H1 (cell line): ENCODE measurements around the gene KCNQ1. TPM values are rescaled to one million over a fixed set of nuclear protein-coding genes. Genes with fewer than 3 reads are reported as not detected.
A peak's percentile ranks its signal among the peaks of the same experiment; 100 is the strongest.

Source experiments
- CTCF ChIA-PET: fragments of 300-600 bp; sonication (Branson Sonifier 250); formaldehyde crosslinking; loops from one replicate; lab custom pipeline; 2021; ENCODE audit not compliant: partially characterized antibody; lab: Charles Lee
- POLR2A ChIA-PET: fragments of 300-600 bp; sonication (Branson Sonifier 250); formaldehyde crosslinking; loops from one replicate; lab custom pipeline; 2021; ENCODE audit warnings: inconsistent platforms; ENCODE audit not compliant: partially characterized antibody; lab: Charles Lee
- DNase-seq, 2 experiments: peaks; one replicate each; pipeline versions ENCODE4 v3.0.0 to v3.0.0-alpha.2; 2010 to 2022; ENCODE audit warnings: low spot score in 2 of 2, low read depth in 1 of 2, mixed read lengths in 1 of 2
- FAIRE-seq: peaks from 2 replicates; lab custom pipeline; 2011; peaks lifted over from hg19 to GRCh38; lab: Jason Lieb, UNC
- H2AFZ ChIP-seq: 2 replicates; pipeline ENCODE4 v1.8.1; 2012; ENCODE audit warnings: low read length, inconsistent platforms
- H2AK5ac ChIP-seq: 2 replicates; pipeline ENCODE4 v1.6.1; 2013; ENCODE audit warnings: low read depth, low read length
- H2BK120ac ChIP-seq: replicated peaks from 2 replicates; pipeline ENCODE3; 2013; ENCODE audit warnings: low read depth, low read length, inconsistent platforms
- H2BK12ac ChIP-seq: 2 replicates; pipeline ENCODE4 v1.6.1; 2013; ENCODE audit warnings: low read depth, low read length
- H2BK15ac ChIP-seq: 2 replicates; pipeline ENCODE4 v1.6.1; 2013; ENCODE audit warnings: low read length
- H2BK20ac ChIP-seq: 2 replicates; pipeline ENCODE4 v1.6.1; 2013; ENCODE audit warnings: low read length
- H2BK5ac ChIP-seq: 2 replicates; pipeline ENCODE4 v1.6.1; 2013; ENCODE audit warnings: low read depth, low read length
- H3K14ac ChIP-seq: 2 replicates; pipeline ENCODE4 v1.6.1; 2013; ENCODE audit warnings: inconsistent platforms; ENCODE audit not compliant: insufficient read length
- H3K18ac ChIP-seq: 2 replicates; pipeline ENCODE4 v1.6.1; 2013; ENCODE audit warnings: low read length; ENCODE audit errors: extremely low read depth
- H3K23ac ChIP-seq: 2 replicates; pipeline ENCODE4 v1.6.1; 2013; ENCODE audit warnings: inconsistent platforms; ENCODE audit not compliant: insufficient read length
- H3K23me2 ChIP-seq: 2 replicates; pipeline ENCODE4 v1.6.1; 2013; ENCODE audit warnings: low read depth, low read length
- H3K27ac ChIP-seq: 2 replicates; pipeline ENCODE4 v1.6.1; 2011; ENCODE audit warnings: low read depth, low read length, inconsistent platforms
- H3K27me3 ChIP-seq, 4 experiments: replicated peaks in 1 of 4; 1 replicate in 1 of 4; 2 replicates in 3 of 4; pipeline versions ENCODE4 v1.6.1 to v1.8.1; 2011 to 2013; ENCODE audit warnings: low read length in 3 of 4, mild to moderate bottlenecking in 3 of 4, inconsistent platforms in 2 of 4, mixed read lengths in 2 of 4, moderate library complexity in 1 of 4; ENCODE audit not compliant: control insufficient read depth in 3 of 4, insufficient read depth in 3 of 4; ENCODE audit errors: extremely low read depth in 1 of 4
- H3K36me3 ChIP-seq, 4 experiments: 2 replicates each; pipeline versions ENCODE4 v1.6.1 to v1.8.1; 2011 to 2013; ENCODE audit warnings: mild to moderate bottlenecking in 4 of 4, low read length in 3 of 4, moderate library complexity in 2 of 4, control low read depth in 1 of 4, inconsistent platforms in 1 of 4; ENCODE audit not compliant: insufficient read depth in 4 of 4, control insufficient read depth in 2 of 4
- H3K4ac ChIP-seq: replicated peaks from 2 replicates; pipeline ENCODE3; 2013; ENCODE audit warnings: low read length, low read depth, mixed read lengths, inconsistent platforms; ENCODE audit not compliant: insufficient read length
- H3K4me1 ChIP-seq, 4 experiments: replicated peaks in 1 of 4; 1 replicate in 1 of 4; 2 replicates in 3 of 4; pipeline versions ENCODE4 v1.6.1 to v1.8.1; 2011 to 2013; ENCODE audit warnings: low read length in 3 of 4, inconsistent platforms in 2 of 4, mixed read lengths in 1 of 4; ENCODE audit not compliant: insufficient read depth in 4 of 4, control insufficient read depth in 3 of 4
- H3K4me2 ChIP-seq, 2 experiments: 2 replicates each; pipeline versions ENCODE4 v1.6.1 to v1.8.1; 2011 to 2013; ENCODE audit warnings: low read depth in 2 of 2, low read length in 2 of 2, control low read depth in 1 of 2, inconsistent platforms in 1 of 2, mild to moderate bottlenecking in 1 of 2; ENCODE audit not compliant: insufficient read depth in 1 of 2
- H3K4me3 ChIP-seq, 4 experiments: fragments of 200-600, 300-600 bp in 1 of 4; sonication (generic), shearing (Covaris generic), sonication (Bioruptor Twin) in 1 of 4; 2 replicates each; pipeline versions ENCODE4 v1.5.1 to v1.8.1; 2011 to 2016; ENCODE audit warnings: low read length in 4 of 4, low read depth in 3 of 4, control low read depth in 2 of 4, inconsistent platforms in 2 of 4, mild to moderate bottlenecking in 2 of 4, mixed read lengths in 1 of 4, moderate library complexity in 1 of 4; ENCODE audit not compliant: insufficient read depth in 2 of 4; ENCODE audit errors: extremely low read depth in 1 of 4
- H3K56ac ChIP-seq: replicated peaks from 2 replicates; pipeline ENCODE3; 2013; ENCODE audit warnings: low read depth, mild to moderate bottlenecking, mixed read lengths, low read length, inconsistent platforms; ENCODE audit not compliant: insufficient read length
- H3K79me1 ChIP-seq: 2 replicates; pipeline ENCODE4 v1.6.1; 2013; ENCODE audit warnings: low read depth, low read length, control low read depth
- H3K79me2 ChIP-seq, 2 experiments: 2 replicates each; pipeline versions ENCODE4 v1.6.1 to v1.8.1; 2012 to 2013; ENCODE audit warnings: low read length in 2 of 2, mild to moderate bottlenecking in 2 of 2, inconsistent platforms in 1 of 2; ENCODE audit not compliant: insufficient read depth in 2 of 2, control insufficient read depth in 1 of 2
- H3K9ac ChIP-seq, 4 experiments: replicated peaks in 1 of 4; 1 replicate in 1 of 4; 2 replicates in 3 of 4; pipeline versions ENCODE4 v1.6.1 to v1.8.1; 2011 to 2013; ENCODE audit warnings: low read depth in 3 of 4, low read length in 3 of 4, control low read depth in 2 of 4, mild to moderate bottlenecking in 2 of 4, moderate library complexity in 2 of 4, inconsistent platforms in 1 of 4; ENCODE audit errors: extremely low read depth in 1 of 4
- H3K9me3 ChIP-seq, 2 experiments: 2 replicates each; pipeline versions ENCODE4 v1.6.1 to v1.8.1; 2012 to 2013; ENCODE audit warnings: mild to moderate bottlenecking in 2 of 2, moderate library complexity in 2 of 2, control low read depth in 1 of 2, inconsistent platforms in 1 of 2, low read depth in 1 of 2, low read length in 1 of 2, mixed read lengths in 1 of 2; ENCODE audit not compliant: insufficient read depth in 2 of 2
- H4K20me1 ChIP-seq, 2 experiments: replicated peaks in 1 of 2; 2 replicates each; pipeline versions ENCODE3 to v1.8.1; 2011 to 2013; ENCODE audit warnings: inconsistent platforms in 2 of 2, low read length in 2 of 2, mild to moderate bottlenecking in 1 of 2; ENCODE audit not compliant: insufficient read depth in 2 of 2, control insufficient read depth in 1 of 2
- H4K5ac ChIP-seq: 2 replicates; pipeline ENCODE4 v1.6.1; 2013; ENCODE audit warnings: low read length, low read depth, mixed read lengths, inconsistent platforms; ENCODE audit not compliant: insufficient read length
- H4K8ac ChIP-seq: 2 replicates; pipeline ENCODE4 v1.8.0; 2013; ENCODE audit warnings: mild to moderate bottlenecking, moderate library complexity, low read length, inconsistent platforms; ENCODE audit not compliant: insufficient read depth; ENCODE audit errors: extremely low read depth
- H4K91ac ChIP-seq: replicated peaks from 2 replicates; pipeline ENCODE3; 2013; ENCODE audit warnings: low read length, mixed read lengths, inconsistent platforms; ENCODE audit not compliant: insufficient read length
- CBX8 ChIP-seq: fragments of 300-800, 300-1000 bp; sonication (generic); IDR thresholded peaks from 2 replicates; pipeline ENCODE4 v1.7.1; 2016; ENCODE audit warnings: low read depth, low read length, borderline replicate concordance
- CHD1 ChIP-seq: IDR thresholded peaks from 2 replicates; pipeline ENCODE4 v1.6.1; 2012; ENCODE audit warnings: low read depth, low read length, improper control_type of control experiment
- HDAC6 ChIP-seq: IDR thresholded peaks from one replicate; pipeline ENCODE4 v1.7.1; 2012; ENCODE audit warnings: low read depth, mild to moderate bottlenecking, inconsistent platforms, low read length, moderate library complexity
- KDM5A ChIP-seq: fragments of 200-600 bp; IDR thresholded peaks from 2 replicates; pipeline ENCODE4 v1.7.1; 2012; ENCODE audit warnings: mild to moderate bottlenecking, low read length, inconsistent platforms, mixed read lengths
- PHF8 ChIP-seq: fragments of 200-600 bp; sonication (generic); conservative IDR thresholded peaks from 2 replicates; pipeline ENCODE4 v1.7.1; 2012; ENCODE audit warnings: low read depth, mild to moderate bottlenecking, inconsistent platforms, low read length, moderate library complexity
- RBBP5 ChIP-seq: IDR thresholded peaks from 2 replicates; pipeline ENCODE4 v1.7.1; 2012; ENCODE audit warnings: low read depth, mild to moderate bottlenecking, inconsistent platforms, low read length, moderate library complexity, borderline replicate concordance
- RXRA ChIP-seq: IDR thresholded peaks from 2 replicates; pipeline ENCODE4 v1.6.1; 2011; ENCODE audit warnings: low read depth, mild to moderate bottlenecking, low read length, moderate library complexity; ENCODE audit not compliant: insufficient read depth
- SIRT6 ChIP-seq: IDR thresholded peaks from one replicate; pipeline ENCODE4 v1.7.1; 2012; ENCODE audit warnings: low read length, inconsistent platforms
- SP4 ChIP-seq: IDR thresholded peaks from 2 replicates; pipeline ENCODE4 v1.6.1; 2012; ENCODE audit warnings: low read length, inconsistent platforms
- TAF1 ChIP-seq: IDR thresholded peaks from 2 replicates; pipeline ENCODE4 v1.6.1; 2011; ENCODE audit warnings: mild to moderate bottlenecking, low read depth, low read length
- TAF7 ChIP-seq: optimal IDR thresholded peaks from 2 replicates; pipeline ENCODE3; 2011; ENCODE audit warnings: low read depth, mild to moderate bottlenecking, inconsistent platforms, low read length, moderate library complexity, borderline replicate concordance
- WGBS, 2 experiments: shearing (Covaris generic) in 1 of 2; methylation state at CpG; one replicate each; pipeline versions ENCODE4 v1.1.6 to v1.1.7; 2013 to 2015; ENCODE audit warnings: low lambda C conversion rate in 2 of 2, mixed read lengths in 2 of 2, inconsistent platforms in 1 of 2, low coverage in 1 of 2, missing lambda C conversion rate in 1 of 2; ENCODE audit not compliant: insufficient replicate concordance in 2 of 2, insufficient coverage in 1 of 2, insufficient read length in 1 of 2; ENCODE audit errors: extremely low coverage in 1 of 2, missing lambda C conversion rate in 1 of 2; 5-methylcytosine and 5-hydroxymethylcytosine counted together
- polyA plus RNA-seq, 7 experiments: library from polyadenylated mRNA; depleted of rRNA in 3 of 7; stranded (reverse) in 5 of 7; unstranded in 2 of 7; fragments of >200 nt in 5 of 7; fragments of 200-250 nt in 2 of 7; gene quantifications; 1 replicate in 5 of 7; 2 replicates in 1 of 7; 4 replicates in 1 of 7; pipeline versions ENCODE4 v1.2.1 to v1.2.3, GENCODE V29; 2011 to 2013; ENCODE audit warnings: missing spikeins in 2 of 7, mixed read lengths in 2 of 7
- total RNA-seq: library from RNA; stranded (reverse); fragmentation: NEBNext Ultra II Directional; extraction: Animal tissue kit (Norgen Biotek cat#: 25700); gene quantifications from 2 replicates; pipeline ENCODE4 v1.2.1, GENCODE V29; 2021
- TF ChIP-seq, protein P1 (sequence below): IDR thresholded peaks from 2 replicates; pipeline ENCODE4 v1.6.1; 2012; ENCODE audit warnings: low read length, inconsistent platforms
- TF ChIP-seq, protein P2 (sequence below): IDR thresholded peaks from 2 replicates; pipeline ENCODE4 v1.6.1; 2012; ENCODE audit warnings: inconsistent platforms

The KCNQ1 gene
- total and polyA plus RNA-seq, 2 of the 8 experiments (the other 6 are each of a cell fraction or from before 2014, with no cell fraction given), result 1.9 to 2.0 TPM

DNA sequence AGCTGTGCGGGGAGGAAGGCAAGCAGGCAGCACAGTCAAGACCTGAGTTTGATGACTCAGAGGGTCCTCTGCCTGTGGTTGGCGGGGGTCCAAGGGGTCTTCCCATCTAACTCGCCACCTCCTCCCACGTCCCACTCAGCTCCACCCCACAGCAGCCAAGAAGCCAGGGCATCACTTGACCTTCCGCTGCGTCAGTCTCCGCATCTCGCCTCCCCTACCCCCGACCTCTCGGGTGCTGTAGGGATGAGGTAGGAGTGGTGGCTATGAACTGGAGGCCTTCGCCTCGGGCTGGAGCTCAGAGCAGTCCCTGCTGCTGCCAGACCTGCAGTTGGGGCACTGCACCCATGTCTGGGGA, 350.1 kb downstream of the KCNQ1 start:
- Histone ChIP-seq H3K14ac (no peak overlapping the region), H2BK15ac (no peak overlapping the region), H2BK120ac (no peak overlapping the region), H2AFZ (no peak overlapping the region), H3K18ac (no peak overlapping the region), H4K20me1 (no peaks in the 10 kb centered on the region), H4K8ac (peak overlapping the region; percentile 21; the same call in 1 of the 2 replicates), H4K5ac (no peak overlapping the region), H3K9me3 (peaks cover 0 to 3% of the 10 kb centered on the region in 2 experiments; a peak in 1 of 4 replicates), H3K79me1 (no peaks in the 10 kb centered on the region), H3K4ac (no peak overlapping the region), H3K36me3 (no peaks in the 10 kb centered on the region), H2AK5ac (no peak overlapping the region), H3K4me1 (peaks cover 0 to 3% (median 2%) of the 10 kb centered on the region in 4 experiments; a peak in 3 of 7 replicates), H3K4me3 (no peak overlapping the region), H3K9ac (no peak overlapping the region), H2BK20ac (no peak overlapping the region), H3K27ac (no peak overlapping the region), H3K27me3 (peaks cover 0 to 38% (median 23%) of the 10 kb centered on the region in 4 experiments; a peak in 5 of 7 replicates), H3K79me2 (no peaks in the 10 kb centered on the region), H3K23ac (no peak overlapping the region), H3K4me2 (no peak overlapping the region), H2BK12ac (no peak overlapping the region), H3K56ac (no peak overlapping the region), H3K23me2 (peaks cover 4% of the 10 kb centered on the region; the same call in 1 of the 2 replicates), H4K91ac (peak overlapping the region; percentile 17), H2BK5ac (no peak overlapping the region)
- DNase-seq (no peak), FAIRE-seq (no peak)
- ChIA-PET POLR2A (interaction anchor here (1.2 kb wide), 1 partner anchor 90 kb away, joined by 4 read pairs; no protein-coding TSS in a partner anchor), CTCF (interaction anchor here (1.3 to 1.6 kb wide), 3 partner anchors 20 to 262 kb away, joined by 3 to 4 read pairs (median 4); no protein-coding TSS in a partner anchor)
- 94% methylated on average over 12 of the region's 12 CpGs; no CpG with 5 or more reads in 1 of the 2 experiments for WGBS, 2 experiments
- TF ChIP-seq RXRA (no peak), TAF7 (no peak), TAF1 (no peak), KDM5A (no peak), CHD1 (no peak), SP4 (no peak), HDAC6 (no peak), CBX8 (no peak), SIRT6 (no peak), RBBP5 (no peak), PHF8 (no peak)
- TF ChIP-seq, protein P1, sequence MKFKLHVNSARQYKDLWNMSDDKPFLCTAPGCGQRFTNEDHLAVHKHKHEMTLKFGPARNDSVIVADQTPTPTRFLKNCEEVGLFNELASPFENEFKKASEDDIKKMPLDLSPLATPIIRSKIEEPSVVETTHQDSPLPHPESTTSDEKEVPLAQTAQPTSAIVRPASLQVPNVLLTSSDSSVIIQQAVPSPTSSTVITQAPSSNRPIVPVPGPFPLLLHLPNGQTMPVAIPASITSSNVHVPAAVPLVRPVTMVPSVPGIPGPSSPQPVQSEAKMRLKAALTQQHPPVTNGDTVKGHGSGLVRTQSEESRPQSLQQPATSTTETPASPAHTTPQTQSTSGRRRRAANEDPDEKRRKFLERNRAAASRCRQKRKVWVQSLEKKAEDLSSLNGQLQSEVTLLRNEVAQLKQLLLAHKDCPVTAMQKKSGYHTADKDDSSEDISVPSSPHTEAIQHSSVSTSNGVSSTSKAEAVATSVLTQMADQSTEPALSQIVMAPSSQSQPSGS, result no peak
- TF ChIP-seq, protein P2, sequence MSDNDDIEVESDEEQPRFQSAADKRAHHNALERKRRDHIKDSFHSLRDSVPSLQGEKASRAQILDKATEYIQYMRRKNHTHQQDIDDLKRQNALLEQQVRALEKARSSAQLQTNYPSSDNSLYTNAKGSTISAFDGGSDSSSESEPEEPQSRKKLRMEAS, result no peak
